PC-3 (cell line): ENCODE results near the gene TRPM2. TPM values are rescaled to one million over a fixed set of nuclear protein-coding genes. Genes with fewer than 3 reads are reported as not detected.

Source experiments
- ATAC-seq: fragments of 200-7000 bp; cut with Tn5 transposase; 2 replicates; pipeline ENCODE4 v1.9.1; 2020; ENCODE audit warnings: mild to moderate bottlenecking, moderate library complexity
- BruUV-seq: library from RNA; stranded (reverse); fragments of 400-500 nt; replicated peaks from 2 replicates; lab custom pipeline; 2021; lab: Mats Ljungman, UMichigan
- CTCF ChIA-PET: fragments of 300-600 bp; sonication (Branson Sonifier 250); formaldehyde crosslinking; loops from one replicate; lab custom pipeline; 2022; ENCODE audit warnings: antibody characterized with exemption; lab: Charles Lee
- POLR2A ChIA-PET: fragments of 300-600 bp; sonication (Branson Sonifier 250); formaldehyde crosslinking; loops from one replicate; lab custom pipeline; 2022; ENCODE audit warnings: antibody characterized with exemption; ENCODE audit not compliant: unreplicated experiment; lab: Charles Lee
- DNase-seq: peaks from one replicate; pipeline ENCODE4 v3.0.0-alpha.2; 2015
- H2AFZ ChIP-seq: fragments of 300-600 bp; sonication (generic); 2 replicates; pipeline ENCODE4 v1.6.0; 2016; ENCODE audit warnings: antibody characterized with exemption, low read length
- H3F3A ChIP-seq: fragments of 300-600 bp; sonication (generic); one replicate; pipeline ENCODE4 v1.6.0; 2017; ENCODE audit warnings: antibody characterized with exemption, low read length, control low read depth, mild to moderate bottlenecking; ENCODE audit not compliant: unreplicated experiment
- H3K27ac ChIP-seq: fragments of 300-600 bp; sonication (generic); 2 replicates; pipeline ENCODE4 v1.5.1; 2016; ENCODE audit warnings: mild to moderate bottlenecking, low read length
- H3K27me3 ChIP-seq: fragments of 300-600 bp; sonication (generic); 2 replicates; pipeline ENCODE4 v1.6.1; 2016; ENCODE audit warnings: low read length, mixed read lengths
- H3K36me3 ChIP-seq: fragments of 300-600 bp; sonication (generic); 2 replicates; pipeline ENCODE4 v1.6.1; 2016; ENCODE audit warnings: low read depth, mixed run types, low read length, mixed read lengths
- H3K4me1 ChIP-seq: fragments of 300-600 bp; sonication (generic); 2 replicates; pipeline ENCODE4 v1.5.1; 2016; ENCODE audit warnings: low read length; ENCODE audit not compliant: insufficient read depth
- H3K4me2 ChIP-seq: fragments of 300-600 bp; sonication (generic); 2 replicates; pipeline ENCODE4 v1.6.0; 2016; ENCODE audit warnings: low read length
- H3K4me3 ChIP-seq: fragments of 300-600 bp; sonication (generic); 2 replicates; pipeline ENCODE4 v1.5.1; 2016; ENCODE audit warnings: mild to moderate bottlenecking, low read length, mixed read lengths
- H3K79me2 ChIP-seq: fragments of 300-600 bp; sonication (generic); 2 replicates; pipeline ENCODE4 v1.6.1; 2017; ENCODE audit warnings: low read length, mixed read lengths
- H3K9ac ChIP-seq: fragments of 300-600 bp; sonication (generic); 2 replicates; pipeline ENCODE4 v1.6.0; 2016; ENCODE audit warnings: mild to moderate bottlenecking, low read length
- H3K9me2 ChIP-seq: fragments of 300-600 bp; sonication (generic); replicated peaks from 2 replicates; pipeline ENCODE4 v1.6.1; 2016; ENCODE audit warnings: mixed run types, low read length, mixed read lengths
- H3K9me3 ChIP-seq: fragments of 300-600 bp; sonication (generic); 2 replicates; pipeline ENCODE4 v1.6.1; 2016; ENCODE audit warnings: low read length, mixed read lengths
- H4K20me1 ChIP-seq: fragments of 300-600 bp; sonication (generic); 2 replicates; pipeline ENCODE4 v1.6.1; 2016; ENCODE audit warnings: low read length, mixed read lengths
- EZH2 ChIP-seq: fragments of 300-600 bp; sonication (generic); IDR thresholded peaks from one replicate; pipeline ENCODE4 v1.6.1; 2017; ENCODE audit warnings: antibody characterized with exemption, mild to moderate bottlenecking, low read length; ENCODE audit not compliant: unreplicated experiment
- EZH2phosphoT487 ChIP-seq: fragments of 300-600 bp; sonication (generic); IDR thresholded peaks from 2 replicates; pipeline ENCODE4 v1.6.1; 2018; ENCODE audit warnings: mild to moderate bottlenecking, antibody characterized with exemption, low read length, borderline replicate concordance
- intact Hi-C: fragments of 100-400 bp; cut with micrococcal nuclease; formaldehyde crosslinking; loops from 2 replicates; pipeline ENCODE4 v1.9.0; 2023
- total RNA-seq: library from RNA; depleted of rRNA; stranded (reverse); fragments of >200 nt; gene quantifications from 2 replicates; pipeline ENCODE4 v1.2.3, GENCODE V29; 2014
- TF ChIP-seq, protein P1 (sequence below): fragments of 300-600 bp; sonication (generic); conservative IDR thresholded peaks from 2 replicates; pipeline ENCODE4 v1.5.1; 2017; ENCODE audit warnings: antibody characterized with exemption, low read depth, mild to moderate bottlenecking, low read length

TRPM2 gene
- total RNA-seq, 1 experiment from 2014 or later, result 50.0 TPM

GRCh38 chr21:44324854-44325107 is 28.6 kb upstream of the TRPM2 start:
- Histone ChIP-seq H3K4me3 (no peak overlapping the region), H3F3A (no peaks in the 10 kb centered on the region), H3K27me3 (no peaks in the 10 kb centered on the region), H2AFZ (no peak overlapping the region), H3K4me2 (no peak overlapping the region), H3K9me3 (no peaks in the 10 kb centered on the region), H3K9me2 (no peaks in the 10 kb centered on the region), H3K79me2 (no peaks in the 10 kb centered on the region), H3K4me1 (no peaks in the 10 kb centered on the region), H3K27ac (no peak overlapping the region), H4K20me1 (no peaks in the 10 kb centered on the region), H3K9ac (no peak overlapping the region), H3K36me3 (peaks cover 11% of the 10 kb centered on the region)
- CTCF ChIA-PET, result no interaction called here
- TF ChIP-seq EZH2, result no peak
- TF ChIP-seq EZH2phosphoT487, result no peak
- TF ChIP-seq, protein P1, sequence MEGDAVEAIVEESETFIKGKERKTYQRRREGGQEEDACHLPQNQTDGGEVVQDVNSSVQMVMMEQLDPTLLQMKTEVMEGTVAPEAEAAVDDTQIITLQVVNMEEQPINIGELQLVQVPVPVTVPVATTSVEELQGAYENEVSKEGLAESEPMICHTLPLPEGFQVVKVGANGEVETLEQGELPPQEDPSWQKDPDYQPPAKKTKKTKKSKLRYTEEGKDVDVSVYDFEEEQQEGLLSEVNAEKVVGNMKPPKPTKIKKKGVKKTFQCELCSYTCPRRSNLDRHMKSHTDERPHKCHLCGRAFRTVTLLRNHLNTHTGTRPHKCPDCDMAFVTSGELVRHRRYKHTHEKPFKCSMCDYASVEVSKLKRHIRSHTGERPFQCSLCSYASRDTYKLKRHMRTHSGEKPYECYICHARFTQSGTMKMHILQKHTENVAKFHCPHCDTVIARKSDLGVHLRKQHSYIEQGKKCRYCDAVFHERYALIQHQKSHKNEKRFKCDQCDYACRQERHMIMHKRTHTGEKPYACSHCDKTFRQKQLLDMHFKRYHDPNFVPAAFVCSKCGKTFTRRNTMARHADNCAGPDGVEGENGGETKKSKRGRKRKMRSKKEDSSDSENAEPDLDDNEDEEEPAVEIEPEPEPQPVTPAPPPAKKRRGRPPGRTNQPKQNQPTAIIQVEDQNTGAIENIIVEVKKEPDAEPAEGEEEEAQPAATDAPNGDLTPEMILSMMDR, result no peak
- intact Hi-C loops, result no loop called here
- ATAC-seq (no peak), DNase-seq (no peak)
- POLR2A ChIA-PET, result no interaction called here
- BruUV-seq, result no TSS peak

DNA sequence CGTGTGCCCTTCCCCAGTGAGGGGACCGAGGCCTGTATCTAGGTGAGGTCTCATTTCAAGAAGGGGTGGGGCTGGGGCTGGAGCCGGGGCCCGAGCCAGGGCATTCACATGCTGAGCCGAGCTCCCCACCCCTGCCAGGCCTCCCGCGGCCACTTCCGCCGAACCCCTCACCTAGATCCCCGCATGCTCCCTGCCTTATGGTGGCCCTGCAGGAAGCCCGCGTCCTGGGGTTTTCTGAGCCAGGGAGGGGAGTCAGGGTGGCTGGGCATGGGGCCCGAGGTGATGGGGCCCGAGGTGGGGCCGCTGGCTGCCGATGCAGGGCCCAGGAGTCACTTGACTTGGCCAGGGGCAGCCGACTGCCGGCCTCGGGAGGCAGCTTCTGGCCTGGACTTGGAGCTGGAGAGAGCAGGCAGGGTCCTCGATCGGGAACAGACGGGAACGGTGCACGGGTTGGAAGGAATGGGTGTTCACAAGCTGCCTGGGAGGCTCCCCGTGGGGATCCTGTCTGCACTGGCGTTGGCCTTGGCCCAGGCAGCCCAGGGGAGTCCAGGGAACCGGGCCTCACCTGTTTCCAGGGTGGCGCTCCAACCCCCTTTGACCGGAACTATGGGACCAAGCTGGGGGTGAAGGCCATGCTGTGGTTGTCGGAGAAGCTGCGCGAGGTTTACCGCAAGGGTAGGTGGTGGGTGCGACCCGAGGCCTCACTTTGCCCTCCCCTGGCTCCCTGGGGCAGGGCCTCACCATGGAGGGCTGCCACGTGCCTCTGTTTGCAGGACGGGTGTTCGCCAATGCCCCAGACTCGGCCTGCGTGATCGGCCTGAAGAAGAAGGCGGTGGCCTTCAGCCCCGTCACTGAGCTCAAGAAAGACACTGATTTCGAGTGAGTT is 27.8 kb upstream of the TRPM2 start:
- ChIA-PET CTCF (no interaction called here), POLR2A (no interaction called here)
- Histone ChIP-seq H3K27me3 (no peaks in the 10 kb centered on the region), H3K4me1 (no peaks in the 10 kb centered on the region), H3K36me3 (peaks cover 11% of the 10 kb centered on the region), H4K20me1 (no peaks in the 10 kb centered on the region), H3K79me2 (no peaks in the 10 kb centered on the region), H3F3A (no peaks in the 10 kb centered on the region), H3K9me3 (no peaks in the 10 kb centered on the region), H3K4me2 (no peak overlapping the region), H3K9ac (no peak overlapping the region), H3K4me3 (no peak overlapping the region), H2AFZ (no peak overlapping the region), H3K27ac (no peak overlapping the region), H3K9me2 (no peaks in the 10 kb centered on the region)
- BruUV-seq, result no TSS peak
- intact Hi-C loops, result no loop called here
- no peak for DNase-seq
- no peak for ATAC-seq
- TF ChIP-seq, protein P1, result no peak
- no peak for TF ChIP-seq EZH2phosphoT487
- no peak for TF ChIP-seq EZH2

GRCh38 chr21:44326272-44326647 is 27.2 kb upstream of the TRPM2 start:
- Histone ChIP-seq H2AFZ (no peak overlapping the region), H3K9me2 (no peaks in the 10 kb centered on the region), H4K20me1 (no peaks in the 10 kb centered on the region), H3K9ac (no peak overlapping the region), H3K27ac (no peak overlapping the region), H3K79me2 (no peaks in the 10 kb centered on the region), H3K4me3 (no peak overlapping the region), H3F3A (no peaks in the 10 kb centered on the region), H3K36me3 (peaks cover 11% of the 10 kb centered on the region), H3K4me2 (no peak overlapping the region), H3K9me3 (no peaks in the 10 kb centered on the region), H3K4me1 (no peaks in the 10 kb centered on the region), H3K27me3 (no peaks in the 10 kb centered on the region)
- BruUV-seq, result no TSS peak
- TF ChIP-seq EZH2phosphoT487, result no peak
- no peak for TF ChIP-seq EZH2
- TF ChIP-seq, protein P1, result no peak
- ChIA-PET CTCF (no interaction called here), POLR2A (no interaction called here)
- no peak for ATAC-seq
- intact Hi-C loops, result no loop called here
- no peak for DNase-seq
